ENCODE data around the gene DNAI4.

- TF ChIP-seq TCF7L2 (IDR thresholded peaks at IDR 0.05; ENCODE audit: borderline replicate concordance, low read depth, low read length) (no peak), ELK4 (IDR thresholded peaks at IDR 0.05; ENCODE audit: borderline replicate concordance, low read depth, low read length) (no peak), CTCF (tag by site-specific recombination; IDR thresholded peaks at IDR 0.05) (no peak)
These were observed 115.4 kb downstream of the DNAI4 start for GRCh38 chr1:66809245-66809644.

Measured in HEK293 (cell line).